Peyer's patch (tissue), 4 donors: ENCODE measurements around the gene ADAM15. TPM values are rescaled to one million over a fixed set of nuclear protein-coding genes. Genes with fewer than 3 reads are reported as not detected.

ENCODE experiments used
- DNase-seq, 3 donors: peaks; one replicate each; pipeline ENCODE4 v3.0.0-alpha.2; 2017 to 2019
- H3K27ac ChIP-seq, 4 donors: fragments of 200-600 bp; sonication (generic); one replicate each; pipeline ENCODE4 v1.5.1; 2016 to 2019
- H3K27me3 ChIP-seq, 2 donors: fragments of 200-600 bp; sonication (generic); one replicate each; pipeline ENCODE4 v1.5.1; 2019
- H3K36me3 ChIP-seq, 3 donors: fragments of 200-600 bp; sonication (generic); one replicate each; pipeline ENCODE4 v1.5.1; 2016 to 2019
- H3K4me1 ChIP-seq, 4 donors: fragments of 200-600 bp; sonication (generic); one replicate each; pipeline ENCODE4 v1.5.1; 2016 to 2019
- H3K4me3 ChIP-seq, 4 donors: fragments of 200-600 bp; sonication (generic); 1 replicate in 3 of 4; 2 replicates in 1 of 4; pipeline ENCODE4 v1.5.1; 2016 to 2019; ENCODE audit warnings: mild to moderate bottlenecking in 1 of 4
- H3K9me3 ChIP-seq, 4 donors: fragments of 200-600 bp; sonication (generic); one replicate each; pipeline ENCODE4 v1.5.1; 2016 to 2019; ENCODE audit warnings: mild to moderate bottlenecking in 1 of 4
- POLR2A ChIP-seq, 2 donors: fragments of 450-650 bp; IDR thresholded peaks; one replicate each; pipeline ENCODE4 v1.5.1; 2017; ENCODE audit warnings: antibody characterized with exemption in 2 of 2, mild to moderate bottlenecking in 2 of 2, moderate library complexity in 2 of 2
- total RNA-seq, 4 donors: library from RNA; depleted of rRNA; stranded (reverse); fragments of >200 nt; gene quantifications; one replicate each; pipeline ENCODE4 v1.1.0, GENCODE V29; 2016
- TF ChIP-seq, protein P1 (sequence below), 6 experiments: fragments of 450-650 bp in 4 of 6; fragments of 200-600 bp in 2 of 6; sonication (generic) in 1 of 6; IDR thresholded peaks; one replicate each; pipeline ENCODE4 v1.5.1; 2017 to 2019; ENCODE audit warnings: antibody characterized with exemption in 6 of 6, mild to moderate bottlenecking in 3 of 6, moderate library complexity in 1 of 6

Gene ADAM15
- total RNA-seq, 4 donors from 2014 or later = 111 to 191 (median 126) TPM

DNA sequence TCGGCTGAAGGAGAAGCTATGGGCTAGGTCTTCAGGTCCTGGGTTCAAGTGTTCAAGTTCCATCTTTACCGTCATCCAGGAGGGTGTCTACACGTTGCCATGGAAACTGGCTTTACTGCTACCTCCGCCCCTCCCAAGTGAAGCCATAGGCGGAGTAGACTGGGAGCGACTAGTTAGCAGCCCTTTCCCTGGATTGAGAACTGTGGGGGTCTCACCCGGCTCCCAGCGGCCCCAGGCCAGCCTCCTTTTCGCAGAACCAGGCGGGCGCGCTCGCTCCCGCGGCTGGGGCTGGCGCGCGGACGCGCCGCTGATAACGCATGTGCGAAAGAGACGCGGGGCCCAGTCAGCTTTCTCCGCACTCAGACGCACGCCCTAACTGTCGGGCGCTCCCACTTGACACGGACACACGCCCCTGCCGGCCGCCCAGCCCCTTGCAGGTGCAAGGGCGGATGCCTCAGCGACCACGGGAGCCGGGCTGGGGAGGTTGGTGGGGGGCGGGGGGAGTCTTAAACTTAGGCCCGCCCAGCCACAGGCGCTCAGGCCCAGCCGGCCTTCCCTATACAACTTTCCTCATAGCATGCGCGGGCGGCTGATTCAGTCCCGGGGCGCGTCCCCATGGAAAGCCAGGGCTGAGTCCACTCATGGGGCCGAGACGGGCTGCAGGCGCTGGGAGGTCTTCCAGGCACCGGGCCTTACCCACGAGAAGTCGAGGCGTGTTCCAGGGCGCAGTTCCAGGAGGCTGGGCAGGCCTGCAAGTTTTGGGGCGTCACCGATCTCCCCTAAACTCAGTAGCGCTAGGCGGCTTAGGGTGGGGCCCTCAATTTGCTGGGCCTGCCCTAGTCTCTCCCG is 19.8 kb downstream of the ADAM15 start:
- DNase-seq = peak; percentile 86 to 92 (median 88)
- H3K4me3 ChIP-seq = peak overlapping the region; percentile 19 to 46 (median 36)
- peaks cover 0 to 18% (median 6%) of the 10 kb centered on the region in 4 donors for H3K4me1 ChIP-seq
- H3K36me3 ChIP-seq = peaks cover 0 to 18% (median 0%) of the 10 kb centered on the region in 3 donors
- H3K9me3 ChIP-seq = no peaks in the 10 kb centered on the region
- H3K27me3 ChIP-seq = no peaks in the 10 kb centered on the region
- TF ChIP-seq, protein P1, sequence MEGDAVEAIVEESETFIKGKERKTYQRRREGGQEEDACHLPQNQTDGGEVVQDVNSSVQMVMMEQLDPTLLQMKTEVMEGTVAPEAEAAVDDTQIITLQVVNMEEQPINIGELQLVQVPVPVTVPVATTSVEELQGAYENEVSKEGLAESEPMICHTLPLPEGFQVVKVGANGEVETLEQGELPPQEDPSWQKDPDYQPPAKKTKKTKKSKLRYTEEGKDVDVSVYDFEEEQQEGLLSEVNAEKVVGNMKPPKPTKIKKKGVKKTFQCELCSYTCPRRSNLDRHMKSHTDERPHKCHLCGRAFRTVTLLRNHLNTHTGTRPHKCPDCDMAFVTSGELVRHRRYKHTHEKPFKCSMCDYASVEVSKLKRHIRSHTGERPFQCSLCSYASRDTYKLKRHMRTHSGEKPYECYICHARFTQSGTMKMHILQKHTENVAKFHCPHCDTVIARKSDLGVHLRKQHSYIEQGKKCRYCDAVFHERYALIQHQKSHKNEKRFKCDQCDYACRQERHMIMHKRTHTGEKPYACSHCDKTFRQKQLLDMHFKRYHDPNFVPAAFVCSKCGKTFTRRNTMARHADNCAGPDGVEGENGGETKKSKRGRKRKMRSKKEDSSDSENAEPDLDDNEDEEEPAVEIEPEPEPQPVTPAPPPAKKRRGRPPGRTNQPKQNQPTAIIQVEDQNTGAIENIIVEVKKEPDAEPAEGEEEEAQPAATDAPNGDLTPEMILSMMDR (IDR thresholded peaks at IDR 0.05) = peak; percentile 18 to 60 (median 55)
- TF ChIP-seq POLR2A (IDR thresholded peaks at IDR 0.05) = no peak
- peak overlapping the region; percentile 24 to 55 (median 33) for H3K27ac ChIP-seq

DNA sequence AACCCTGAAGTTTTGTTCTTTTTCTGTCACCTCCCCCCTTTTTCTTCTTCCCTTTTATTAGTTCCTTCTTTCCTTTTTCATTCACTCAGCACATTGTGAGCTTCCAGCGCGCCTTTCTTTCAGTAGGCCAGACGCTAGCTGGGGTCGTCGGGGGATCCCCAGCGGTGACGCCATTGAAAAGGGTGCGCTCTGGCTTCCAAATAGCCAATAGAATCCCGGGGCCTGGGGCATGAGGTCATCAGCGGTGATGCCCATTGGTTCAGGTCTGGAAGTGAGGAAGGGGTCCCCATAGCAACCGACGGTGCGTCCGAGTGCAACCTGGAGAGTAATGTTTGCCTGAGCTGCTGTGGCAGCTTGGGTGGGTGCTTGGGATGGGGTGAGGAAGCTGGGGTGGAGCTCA is 20.6 kb downstream of the ADAM15 start:
- H3K4me3 ChIP-seq = no peak overlapping the region
- TF ChIP-seq, protein P1 (IDR thresholded peaks at IDR 0.05) = no peak
- TF ChIP-seq POLR2A (IDR thresholded peaks at IDR 0.05) = no peak
- H3K27ac ChIP-seq = peak overlapping the region in 1 of 4 donors; percentile 30

DNA sequence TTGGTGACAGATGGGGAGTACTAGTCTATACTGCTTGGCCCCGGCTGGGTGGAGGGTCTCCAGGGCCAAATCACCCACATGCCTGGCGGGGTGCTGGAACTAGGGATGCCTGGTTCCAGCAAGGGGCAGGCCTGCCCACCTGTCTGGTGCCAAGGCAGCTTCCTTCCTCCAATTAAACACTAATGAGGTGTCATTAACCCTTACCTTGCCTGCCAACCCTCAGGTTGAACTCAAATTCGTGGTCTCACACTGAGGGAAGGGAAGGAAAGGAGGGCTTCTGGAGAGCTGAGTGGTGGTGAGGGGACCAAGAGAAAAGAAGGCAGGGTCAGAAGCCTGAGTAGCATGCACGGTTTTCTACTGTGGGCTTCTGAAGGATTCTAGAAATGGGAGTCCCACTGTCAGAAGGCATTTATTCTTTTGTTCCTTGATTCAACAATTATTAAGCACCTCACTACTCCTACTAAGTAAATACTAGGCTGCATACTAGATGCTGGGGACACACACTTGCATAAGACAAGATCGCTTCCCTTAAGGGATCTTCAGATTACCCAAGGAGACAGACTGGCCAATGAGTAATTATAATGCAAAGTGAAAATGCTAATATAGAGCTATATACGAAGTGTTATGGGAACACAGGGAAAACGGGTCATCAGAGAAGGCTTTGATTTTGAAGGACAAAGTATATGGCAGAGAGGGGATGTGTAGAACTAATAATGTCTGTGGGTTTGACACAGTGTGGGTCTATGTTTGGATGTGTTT is 21.6 kb downstream of the ADAM15 start:
- TF ChIP-seq POLR2A (IDR thresholded peaks at IDR 0.05) = no peak
- TF ChIP-seq, protein P1 (IDR thresholded peaks at IDR 0.05) = no peak
- H3K27ac ChIP-seq = no peak overlapping the region
- H3K4me3 ChIP-seq = no peak overlapping the region
- peaks cover 0 to 18% (median 6%) of the 10 kb centered on the region in 4 donors for H3K4me1 ChIP-seq
- no peaks in the 10 kb centered on the region for H3K27me3 ChIP-seq
- no peak for DNase-seq
- H3K9me3 ChIP-seq = no peaks in the 10 kb centered on the region
- H3K36me3 ChIP-seq = peaks cover 0 to 13% (median 0%) of the 10 kb centered on the region in 3 donors

More for the DNA sequence above, 20.6 kb downstream of the ADAM15 start:
- peaks cover 0 to 18% (median 6%) of the 10 kb centered on the region in 4 donors for H3K4me1 ChIP-seq
- H3K36me3 ChIP-seq = peaks cover 0 to 18% (median 0%) of the 10 kb centered on the region in 3 donors
- H3K9me3 ChIP-seq = no peaks in the 10 kb centered on the region
- no peak for DNase-seq
- no peaks in the 10 kb centered on the region for H3K27me3 ChIP-seq

DNA sequence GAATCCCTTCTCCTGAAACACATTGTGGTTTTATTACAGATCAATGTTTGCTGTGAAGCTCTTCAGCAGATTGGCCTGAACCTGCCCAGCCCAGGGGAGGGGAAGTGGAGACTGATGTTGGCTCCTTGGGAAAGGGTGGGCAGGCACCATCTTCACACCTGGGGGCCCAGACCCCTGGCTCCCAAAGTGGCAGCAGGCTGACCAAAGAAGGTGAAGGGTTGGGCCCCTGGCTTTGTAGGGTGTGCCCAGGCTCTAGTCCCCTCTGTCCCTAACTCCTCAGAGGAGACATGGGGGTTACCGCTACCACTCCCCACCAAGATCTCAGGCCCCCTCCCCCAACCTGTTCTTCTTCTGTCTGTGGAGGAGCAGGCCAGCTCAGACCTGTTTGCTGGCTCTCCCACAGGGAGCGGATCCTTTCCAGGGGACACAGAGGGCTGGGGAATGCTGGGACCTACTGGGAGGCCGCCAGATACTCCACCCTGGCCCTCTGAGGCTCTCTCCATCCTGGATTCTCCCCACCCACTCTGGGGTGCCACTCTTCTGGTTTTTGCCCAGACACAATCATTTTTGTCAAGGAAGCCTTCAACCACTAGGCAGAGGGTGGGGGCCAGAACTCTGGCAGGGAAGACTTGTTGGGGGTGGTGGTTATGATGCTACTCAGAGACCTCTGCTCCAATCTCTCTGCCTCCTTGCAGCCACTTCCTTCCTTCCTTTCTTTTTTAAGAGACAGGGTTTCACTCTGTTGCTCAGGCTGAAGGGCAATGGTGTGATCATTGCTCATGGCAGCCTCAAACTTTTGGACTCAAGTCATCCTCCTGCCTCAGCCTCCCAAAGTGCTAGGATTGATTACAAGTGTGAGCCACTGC is 22.5 kb downstream of the ADAM15 start:
- H3K27ac ChIP-seq = no peak overlapping the region
- TF ChIP-seq, protein P1 (IDR thresholded peaks at IDR 0.05) = no peak
- no peak for TF ChIP-seq POLR2A (IDR thresholded peaks at IDR 0.05)

DNA sequence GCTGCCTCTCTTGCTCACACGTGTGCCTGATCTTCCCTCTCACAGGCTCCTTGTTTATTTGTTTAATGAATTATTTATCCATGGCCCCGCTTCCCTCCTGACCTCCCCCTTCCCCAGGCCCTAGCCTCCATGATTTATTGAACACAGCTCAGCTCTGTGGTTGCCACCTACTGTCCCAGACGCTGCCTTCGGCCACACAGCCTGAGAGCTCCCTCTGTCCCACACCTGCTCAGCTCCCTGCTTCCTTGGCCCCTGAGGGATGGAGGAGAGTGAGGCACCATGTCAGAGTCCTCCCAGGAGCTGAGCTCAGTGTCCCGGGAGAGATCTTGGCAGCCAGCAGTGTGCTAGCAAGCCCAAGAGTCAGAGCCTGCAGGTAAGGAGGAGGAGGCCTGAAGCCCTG is 24.4 kb downstream of the ADAM15 start:
- Histone ChIP-seq H3K36me3 (no peaks in the 10 kb centered on the region), H3K4me1 (peaks cover 16 to 34% (median 21%) of the 10 kb centered on the region in 4 donors), H3K27me3 (peaks cover 0 to 16% of the 10 kb centered on the region in 2 donors), H3K27ac (no peak overlapping the region), H3K4me3 (no peak overlapping the region), H3K9me3 (no peaks in the 10 kb centered on the region)
- DNase-seq = no peak
- TF ChIP-seq POLR2A (IDR thresholded peaks at IDR 0.05) = no peak
- TF ChIP-seq, protein P1 (IDR thresholded peaks at IDR 0.05) = no peak

More for the DNA sequence above, 22.5 kb downstream of the ADAM15 start:
- DNase-seq = no peak
- Histone ChIP-seq H3K27me3 (no peaks in the 10 kb centered on the region), H3K36me3 (peaks cover 0 to 8% (median 0%) of the 10 kb centered on the region in 3 donors), H3K4me3 (no peak overlapping the region), H3K4me1 (peaks cover 0 to 23% (median 6%) of the 10 kb centered on the region in 4 donors), H3K9me3 (no peaks in the 10 kb centered on the region)
